Measurements from ENCODE around the gene CPNE1. TPM values are rescaled to one million over a fixed set of nuclear protein-coding genes. Genes with fewer than 3 reads are reported as not detected.
A peak's percentile ranks its signal among the peaks of the same experiment; 100 is the strongest.
"Not testable (repeated sequence)": the region's sequence is repeated elsewhere in the genome, so short reads cannot be mapped to it uniquely, and the experiment has no call there.

Gene CPNE1
- total and polyA plus RNA-seq, 10 of the 15 experiments (the other 5 are each of a cell fraction or from before 2014, with no cell fraction given) = 84.9 to 209 (median 146) TPM

DNA sequence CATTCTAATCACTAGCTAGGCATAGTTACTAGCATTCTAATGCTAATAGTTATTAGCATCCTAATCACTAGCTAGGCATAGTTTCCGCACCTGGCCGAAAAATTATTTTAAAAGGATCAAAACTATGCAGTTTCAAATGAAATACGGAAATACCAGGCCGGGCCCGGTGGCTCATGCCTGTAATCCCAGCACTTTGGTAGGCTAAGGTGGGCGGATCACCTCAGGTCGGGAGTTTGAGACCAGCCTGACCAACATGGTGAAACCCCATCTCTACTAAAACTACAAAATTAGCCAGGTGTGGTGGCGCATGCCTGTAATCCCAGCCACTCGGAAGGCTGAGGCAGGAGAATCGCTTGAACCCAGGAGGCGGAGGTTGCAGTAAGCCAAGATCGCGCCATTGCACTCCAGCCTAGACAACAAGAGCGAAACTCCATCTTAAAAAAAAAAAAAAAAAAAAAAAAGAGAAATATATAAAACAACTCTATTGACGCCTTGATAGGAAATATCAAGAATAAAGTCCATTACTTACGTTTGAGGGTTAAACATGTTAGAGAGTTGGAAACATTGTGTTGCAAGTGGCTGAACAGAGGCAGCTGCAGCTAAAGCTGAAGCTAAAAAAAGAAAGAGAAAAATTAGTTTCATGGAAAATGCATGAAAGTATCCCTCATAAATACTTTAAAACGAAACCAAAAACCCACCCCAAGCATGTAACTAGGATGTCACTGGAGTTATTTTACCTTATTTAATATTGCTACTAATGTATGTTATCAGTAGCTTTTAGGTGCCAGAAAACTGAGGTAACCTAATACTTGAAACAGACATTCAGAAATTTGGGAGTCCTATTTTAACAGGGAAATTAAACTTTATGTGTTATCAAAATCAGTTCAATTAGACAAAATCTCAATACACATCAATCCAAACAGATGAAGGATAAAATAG is 42.2 kb upstream of the CPNE1 start:
- CTCF ChIA-PET = interaction anchor here (0.6 to 1.4 kb wide), 3 partner anchors 12 to 1376 kb away, joined by 3 to 4 read pairs (median 3); no protein-coding TSS in a partner anchor
- in situ Hi-C loops (cut with MboI); H3K9ac ChIP-seq (ENCODE audit: control insufficient read depth, insufficient read depth, low read length); H3K4me3 ChIP-seq; FAIRE-seq; DNase-seq (ENCODE audit: low read depth, low spot score); H3K4me2 ChIP-seq (ENCODE audit: control insufficient read depth, insufficient read depth); ATAC-seq; H3K4me1 ChIP-seq (ENCODE audit: control insufficient read depth, insufficient read depth, low read length); BruUV-seq (replicated peaks); intact Hi-C loops (cut with micrococcal nuclease; ENCODE audit: unreplicated experiment); H3K27me3 ChIP-seq (replicated peaks in 1 of 2; ENCODE audit: control insufficient read depth in 2 of 2, insufficient read depth in 2 of 2, low read length in 1 of 2); H2AFZ ChIP-seq (ENCODE audit: control insufficient read depth, low read depth, low read length); H3K27ac ChIP-seq (ENCODE audit: control insufficient read depth, insufficient read depth); H4K20me1 ChIP-seq (ENCODE audit: control insufficient read depth, insufficient read depth); H3K9me3 ChIP-seq (replicated peaks; ENCODE audit: control insufficient read depth, insufficient read depth, low read length): not testable (repeated sequence)
- 95% methylated on average over 13 of the region's 17 CpGs for WGBS (ENCODE audit: insufficient coverage, insufficient replicate concordance, low lambda C conversion rate, missing lambda C conversion rate)
- RAD21 ChIA-PET (ENCODE audit: unreplicated experiment) = interaction anchor here (0.8 kb wide), 1 partner anchor 36 kb away, joined by 3 read pairs; no protein-coding TSS in a partner anchor
- Histone ChIP-seq H3K79me2 (ENCODE audit: control insufficient read depth, insufficient read depth, low read length) (peaks cover 21% of the 10 kb centered on the region), H3K36me3 (ENCODE audit: control insufficient read depth in 2 of 2, insufficient read depth in 2 of 2, low read length in 1 of 2) (peaks cover 7 to 56% of the 10 kb centered on the region in 2 experiments)
- TF ChIP-seq POLR2AphosphoS5 (IDR thresholded peaks at IDR 0.05; ENCODE audit: low read length) = 0 out of 2 replicates have a peak, but pooled peaks have one; percentile 27
- SMC1A ChIA-PET (ENCODE audit: uncharacterized antibody, unreplicated experiment) = interaction anchor here (2.2 kb wide), 1 partner anchor 12 kb away, joined by 6 read pairs; no protein-coding TSS in a partner anchor
- POLR2A ChIA-PET = interaction anchor here (0.7 to 1.6 kb wide), 4 partner anchors 12 to 461 kb away, joined by 4 to 5 read pairs (median 4); no protein-coding TSS in a partner anchor

DNA sequence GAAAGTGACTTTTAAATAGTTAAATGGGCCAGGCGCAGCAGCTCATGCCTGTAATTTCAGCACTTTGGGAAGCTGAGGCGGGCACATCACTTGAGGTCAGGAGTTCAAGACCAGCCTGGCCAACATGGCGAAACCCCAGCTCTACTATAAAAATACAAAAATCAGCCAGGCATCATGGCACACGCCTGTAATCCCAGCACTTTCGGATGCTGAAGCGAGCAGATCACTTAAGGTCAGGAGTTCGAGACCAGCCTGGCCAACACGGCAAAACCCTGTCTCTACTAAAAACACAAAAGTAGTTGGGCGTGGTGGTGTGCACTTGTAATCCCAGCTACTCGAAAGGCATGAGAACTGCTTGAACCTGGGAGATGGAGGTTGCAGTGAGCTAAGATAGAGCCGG is 41.2 kb upstream of the CPNE1 start:
- 98% methylated on average over 11 of the region's 11 CpGs for WGBS (ENCODE audit: insufficient coverage, insufficient replicate concordance, low lambda C conversion rate, missing lambda C conversion rate)
- H3K27me3 ChIP-seq (replicated peaks in 1 of 2; ENCODE audit: control insufficient read depth in 2 of 2, insufficient read depth in 2 of 2, low read length in 1 of 2); H3K9ac ChIP-seq (ENCODE audit: control insufficient read depth, insufficient read depth, low read length); H2AFZ ChIP-seq (ENCODE audit: control insufficient read depth, low read depth, low read length); in situ Hi-C loops (cut with MboI); H3K4me1 ChIP-seq (ENCODE audit: control insufficient read depth, insufficient read depth, low read length); intact Hi-C loops (cut with micrococcal nuclease; ENCODE audit: unreplicated experiment); DNase-seq (ENCODE audit: low read depth, low spot score); FAIRE-seq; BruUV-seq (replicated peaks); RAD21 ChIA-PET (ENCODE audit: unreplicated experiment); H3K27ac ChIP-seq (ENCODE audit: control insufficient read depth, insufficient read depth); ATAC-seq; H3K4me2 ChIP-seq (ENCODE audit: control insufficient read depth, insufficient read depth); H3K4me3 ChIP-seq; H3K9me3 ChIP-seq (replicated peaks; ENCODE audit: control insufficient read depth, insufficient read depth, low read length); H4K20me1 ChIP-seq (ENCODE audit: control insufficient read depth, insufficient read depth): not testable (repeated sequence)
- H3K36me3 ChIP-seq (ENCODE audit: control insufficient read depth in 2 of 2, insufficient read depth in 2 of 2, low read length in 1 of 2) = peaks cover 9 to 58% of the 10 kb centered on the region in 2 experiments
- peaks cover 14% of the 10 kb centered on the region for H3K79me2 ChIP-seq (ENCODE audit: control insufficient read depth, insufficient read depth, low read length)
- POLR2A ChIA-PET = interaction anchor here (1.2 kb wide), 1 partner anchor 13 kb away, joined by 4 read pairs; no protein-coding TSS in a partner anchor
- SMC1A ChIA-PET (ENCODE audit: uncharacterized antibody, unreplicated experiment) = interaction anchor here (2.0 to 2.2 kb wide), 2 partner anchors 13 to 24 kb away, joined by 6 to 8 read pairs; no protein-coding TSS in a partner anchor
- CTCF ChIA-PET = interaction anchor here (0.6 to 1.4 kb wide), 2 partner anchors 13 to 1377 kb away, joined by 3 to 4 read pairs; no protein-coding TSS in a partner anchor

All from GM12878 (cell line).